ENCODE results near the gene TMCC1.

DNA sequence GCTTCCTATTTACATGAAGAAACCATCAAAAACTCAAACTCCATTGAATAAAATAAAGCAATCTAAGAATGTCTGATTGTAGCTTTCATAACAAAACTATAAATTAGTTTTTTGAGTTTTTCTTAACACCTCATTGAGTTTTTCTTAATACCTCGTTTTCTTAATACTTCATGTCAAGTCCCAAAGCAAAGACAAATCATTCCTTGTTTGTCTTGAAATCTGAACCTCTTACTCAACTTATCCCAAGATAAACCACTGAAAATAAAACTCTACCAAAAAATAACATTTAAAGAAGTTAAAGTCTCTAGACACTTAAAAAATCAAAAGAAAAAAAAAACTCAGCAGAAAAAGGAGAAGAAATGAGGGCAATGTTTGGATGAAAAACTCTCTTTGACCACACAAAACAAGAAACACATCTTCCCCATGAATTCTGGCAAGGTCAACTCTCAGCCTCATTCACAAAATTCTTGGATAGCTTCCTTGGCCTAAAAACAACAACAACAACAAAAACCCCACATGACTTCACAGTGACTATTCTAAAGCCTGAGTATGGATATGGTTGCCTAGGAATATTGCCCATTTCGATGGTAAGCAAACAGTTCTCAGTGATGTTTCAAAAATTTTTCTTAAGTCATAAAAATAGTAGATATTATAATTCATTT is 38.2 kb downstream of the TMCC1 start:
- TF ChIP-seq POLR2A (IDR thresholded peaks at IDR 0.05) = no peak
- TF ChIP-seq CTCF (IDR thresholded peaks at IDR 0.05) = no peak
- no peak for TF ChIP-seq EP300 (IDR thresholded peaks at IDR 0.05)
